AG20443 (cell line): ENCODE data around the gene ZNF582.
A peak's percentile ranks its signal among the peaks of the same experiment; 100 is the strongest.

ENCODE experiments used
- DNase-seq: peaks from one replicate; pipeline ENCODE4 v3.0.0; 2012; ENCODE audit warnings: low spot score, mixed read lengths

ZNF582 gene

DNA sequence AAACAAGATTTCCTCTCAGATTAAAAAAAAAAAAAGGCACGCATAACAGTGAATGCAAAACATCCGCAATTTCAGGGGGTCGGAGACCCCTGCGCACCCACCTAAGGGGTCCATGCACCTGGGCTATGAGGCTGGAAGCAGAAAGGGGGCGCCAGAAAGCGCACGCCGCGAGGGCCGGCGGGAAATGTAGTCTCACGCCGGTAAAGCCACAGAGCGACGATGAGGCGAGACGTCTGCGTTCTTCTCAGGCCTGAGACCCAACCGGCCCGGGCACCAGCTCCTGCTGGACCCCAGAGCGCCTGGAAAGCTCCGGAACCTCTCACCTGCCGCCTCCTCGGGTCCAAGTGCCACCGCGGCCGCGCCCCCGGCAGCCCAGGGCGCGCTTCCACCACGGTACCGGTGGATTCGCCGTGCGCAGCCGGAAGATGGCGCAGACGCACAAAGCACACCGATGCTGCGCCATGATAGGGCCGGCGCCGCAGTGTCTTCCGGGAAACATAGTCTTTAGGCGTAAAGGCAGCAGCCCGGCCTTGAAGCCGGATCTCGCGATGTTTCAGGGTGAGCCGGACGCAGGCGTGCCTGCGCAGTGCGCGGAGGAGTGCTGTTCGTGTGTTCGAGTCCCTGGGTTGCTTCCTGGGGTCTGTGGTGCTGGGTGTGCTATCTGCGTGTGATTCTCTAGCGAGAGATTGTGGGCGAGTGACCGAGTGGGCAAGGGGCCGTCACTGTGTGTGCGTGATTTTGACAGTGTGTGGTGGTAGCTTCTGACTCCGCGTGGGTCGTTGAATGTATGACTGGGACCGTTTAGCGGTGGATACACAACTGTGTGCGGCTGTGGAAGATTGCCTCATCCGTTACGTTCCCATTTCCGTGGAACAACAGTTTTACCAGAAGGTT lies at the start of gene ZNF582:
ZNF582 (minus strand) TSS at position 416 of the 894 bp plus-strand sequence. CDS start 1,782 bp downstream, outside the sequence.
- DNase-seq = peak; percentile 98

DNA sequence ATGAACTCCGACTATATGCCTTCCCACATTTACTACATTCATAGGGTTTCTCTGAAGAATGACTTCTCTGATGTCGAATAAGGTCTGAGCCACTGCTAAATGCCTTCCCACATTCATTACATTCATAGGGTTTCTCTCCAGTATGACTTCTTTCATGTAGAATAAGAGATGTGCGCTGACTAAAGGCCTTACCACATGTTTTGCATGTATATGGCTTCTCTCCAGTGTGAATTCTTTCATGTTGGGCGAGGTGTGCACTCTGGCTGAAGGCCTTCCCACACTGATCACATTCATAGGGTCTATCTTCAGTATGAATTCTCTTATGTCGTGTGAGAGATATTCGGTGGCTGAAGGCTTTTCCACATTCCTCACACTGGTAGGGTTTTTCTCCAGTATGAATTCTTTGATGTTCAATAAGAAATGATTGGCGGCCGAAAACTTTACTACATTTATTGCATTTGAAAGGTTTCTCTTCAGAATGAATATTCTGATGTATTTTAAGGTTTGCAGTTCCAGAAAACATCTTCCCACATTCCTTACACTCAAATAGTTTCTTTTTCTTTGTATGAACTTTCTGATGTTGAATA lies 48.0 kb upstream of the ZNF582 start:
- DNase-seq = no peak

DNA sequence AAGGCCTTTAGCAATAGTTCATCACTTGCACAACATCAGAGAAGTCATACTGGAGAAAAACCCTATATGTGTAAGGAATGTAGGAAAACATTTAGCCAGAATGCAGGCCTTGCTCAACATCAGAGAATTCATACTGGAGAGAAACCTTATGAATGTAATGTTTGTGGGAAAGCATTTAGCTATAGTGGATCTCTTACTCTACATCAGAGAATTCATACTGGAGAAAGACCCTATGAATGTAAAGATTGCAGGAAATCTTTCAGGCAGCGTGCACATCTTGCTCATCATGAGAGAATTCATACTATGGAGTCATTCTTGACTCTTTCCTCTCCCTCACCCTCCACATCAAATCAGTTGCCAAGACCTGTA lies 30.6 kb upstream of the ZNF582 start:
- no peak for DNase-seq

DNA sequence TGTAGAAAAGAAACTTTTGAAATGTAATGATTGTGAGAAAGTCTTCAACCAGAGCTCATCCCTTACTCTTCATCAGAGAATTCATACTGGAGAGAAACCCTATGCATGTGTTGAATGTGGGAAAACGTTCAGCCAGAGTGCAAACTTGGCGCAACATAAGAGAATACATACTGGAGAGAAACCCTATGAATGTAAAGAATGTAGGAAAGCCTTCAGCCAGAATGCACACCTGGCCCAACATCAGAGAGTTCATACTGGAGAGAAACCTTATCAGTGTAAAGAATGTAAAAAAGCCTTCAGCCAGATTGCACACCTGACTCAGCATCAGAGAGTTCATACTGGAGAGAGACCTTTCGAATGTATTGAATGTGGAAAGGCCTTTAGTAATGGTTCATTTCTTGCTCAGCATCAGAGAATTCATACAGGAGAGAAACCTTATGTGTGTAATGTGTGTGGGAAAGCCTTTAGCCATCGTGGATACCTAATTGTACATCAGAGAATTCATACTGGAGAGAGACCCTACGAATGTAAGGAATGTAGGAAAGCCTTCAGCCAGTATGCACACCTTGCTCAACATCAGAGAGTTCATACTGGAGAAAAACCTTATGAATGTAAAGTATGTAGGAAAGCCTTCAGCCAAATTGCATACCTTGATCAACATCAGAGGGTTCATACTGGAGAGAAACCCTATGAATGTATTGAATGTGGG lies 30.1 kb upstream of the ZNF582 start:
- no peak for DNase-seq

DNA sequence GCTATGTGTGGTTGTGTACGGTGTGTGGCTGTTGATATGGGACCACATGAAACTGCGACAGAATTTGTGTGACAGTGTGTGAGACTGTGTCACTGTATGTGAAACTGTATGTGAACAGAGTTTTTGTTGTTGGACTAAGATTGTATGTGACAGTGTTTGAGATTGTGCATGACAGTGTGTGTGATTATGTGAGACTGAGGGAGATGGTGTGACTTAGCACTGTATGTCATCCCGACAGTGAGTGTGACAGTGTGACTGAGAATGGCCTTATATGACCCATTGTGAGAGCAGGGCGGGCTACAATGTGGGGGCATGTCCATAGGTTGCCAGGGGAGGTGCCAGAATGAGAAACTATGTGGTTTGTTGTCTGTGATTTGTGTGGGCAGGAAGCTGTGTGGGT lies 11.7 kb upstream of the ZNF582 start:
- DNase-seq = no peak

DNA sequence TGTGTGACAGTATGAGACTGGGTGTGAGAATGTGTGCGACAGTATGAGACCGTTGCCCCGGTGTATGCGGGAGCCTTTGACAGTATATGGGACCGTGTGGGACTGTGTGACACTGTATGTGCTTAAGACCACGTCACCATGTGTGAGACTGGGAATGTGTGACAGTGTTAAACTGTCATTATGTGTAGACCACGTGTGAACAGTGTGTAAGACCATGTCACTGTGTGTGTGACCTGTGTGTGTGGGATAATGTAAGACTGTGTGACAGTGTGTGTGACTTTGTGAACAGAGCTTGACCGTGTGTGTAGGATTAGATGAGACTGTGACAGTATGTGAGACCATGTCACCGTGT lies 11.3 kb upstream of the ZNF582 start:
- no peak for DNase-seq

DNA sequence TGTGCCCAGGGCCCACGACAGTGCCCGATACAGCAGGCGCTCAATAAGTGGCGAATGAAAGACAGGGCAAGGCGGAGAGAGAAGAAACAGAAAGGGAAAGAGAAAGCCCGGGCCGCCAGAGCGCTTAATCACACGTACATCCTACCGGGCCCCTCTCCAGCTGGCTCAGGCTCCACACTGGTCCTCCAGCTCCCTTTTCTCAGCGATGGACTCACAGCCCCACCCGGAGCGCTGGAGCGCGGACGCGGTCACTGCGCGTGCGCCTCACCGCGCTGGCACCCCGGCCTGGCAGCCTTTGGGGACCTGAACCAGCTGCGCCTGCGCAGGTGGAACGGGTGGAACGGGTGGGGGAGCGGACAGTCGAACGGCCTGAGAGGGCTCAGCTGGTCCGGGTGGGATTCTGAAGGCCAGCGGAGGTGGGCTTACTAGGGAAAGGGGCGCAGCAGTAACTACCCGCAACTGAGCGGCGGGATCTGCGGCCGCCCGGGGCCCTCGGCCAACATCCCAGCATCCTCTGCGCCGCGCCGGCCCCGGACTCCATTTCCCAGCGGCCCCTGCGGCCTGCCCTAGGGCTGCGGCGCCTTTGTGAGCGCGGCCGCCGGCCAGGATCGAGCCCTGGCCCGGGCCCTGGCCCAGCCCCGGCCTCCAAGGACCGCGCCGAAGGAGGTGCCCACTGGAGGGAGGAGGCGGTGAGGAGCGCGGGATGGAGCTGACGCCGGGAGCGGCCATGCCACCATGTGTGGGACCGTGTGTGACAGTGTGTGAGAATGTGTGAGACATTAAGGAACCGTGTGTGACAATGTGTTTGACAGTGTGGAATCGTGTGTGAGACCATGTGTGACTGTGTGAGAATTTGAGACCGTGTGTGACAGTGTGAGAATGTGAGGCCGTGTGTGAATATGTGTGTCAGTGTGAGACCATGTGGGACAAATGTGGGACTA lies 10.7 kb upstream of the ZNF582 start, which contains the start of gene ZNF583:
ZNF583 (plus strand) TSS at position 569 of the 941 bp plus-strand sequence. CDS start 2,783 bp downstream, outside the sequence.
- DNase-seq = peak; percentile 100

DNA sequence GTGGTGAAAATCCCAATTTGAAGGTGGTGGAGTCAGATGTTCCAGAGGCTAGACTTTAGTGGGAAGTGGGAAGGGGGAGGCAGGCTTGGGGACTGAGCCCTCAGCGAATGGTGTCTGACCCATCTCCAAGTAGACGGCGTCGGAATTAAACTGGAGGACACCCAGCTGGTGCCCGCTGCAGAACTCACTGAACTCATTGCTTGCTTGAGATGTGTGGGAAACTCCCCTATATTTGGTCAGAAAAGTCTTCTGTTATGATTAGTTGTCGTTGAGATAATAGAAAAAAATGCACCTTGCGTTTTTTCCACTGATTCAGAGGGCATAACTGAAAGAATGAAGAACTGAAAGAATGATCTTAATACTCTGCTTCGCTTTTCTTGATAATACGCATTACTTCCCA lies 9.9 kb upstream of the ZNF582 start:
- DNase-seq = peak; percentile 10

DNA sequence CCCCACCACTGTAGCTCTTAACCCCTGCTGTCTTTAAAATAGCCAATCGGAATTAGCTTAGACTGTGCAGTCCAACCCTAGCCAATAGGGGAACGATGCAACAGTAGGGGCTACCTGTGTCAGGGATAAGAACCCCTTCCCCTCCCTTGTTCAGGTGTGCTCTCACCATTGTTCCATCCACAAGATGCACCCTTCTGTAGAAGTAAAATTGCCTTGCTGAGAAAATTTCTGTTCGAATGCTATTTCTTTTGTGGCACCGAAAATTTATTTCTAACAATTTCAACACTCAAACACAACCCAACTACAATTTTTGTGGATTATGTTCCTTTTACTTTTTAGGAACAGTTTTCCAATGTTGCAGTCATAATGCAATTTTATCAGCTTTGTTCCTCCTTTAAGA lies 7.2 kb upstream of the ZNF582 start:
- DNase-seq = no peak

DNA sequence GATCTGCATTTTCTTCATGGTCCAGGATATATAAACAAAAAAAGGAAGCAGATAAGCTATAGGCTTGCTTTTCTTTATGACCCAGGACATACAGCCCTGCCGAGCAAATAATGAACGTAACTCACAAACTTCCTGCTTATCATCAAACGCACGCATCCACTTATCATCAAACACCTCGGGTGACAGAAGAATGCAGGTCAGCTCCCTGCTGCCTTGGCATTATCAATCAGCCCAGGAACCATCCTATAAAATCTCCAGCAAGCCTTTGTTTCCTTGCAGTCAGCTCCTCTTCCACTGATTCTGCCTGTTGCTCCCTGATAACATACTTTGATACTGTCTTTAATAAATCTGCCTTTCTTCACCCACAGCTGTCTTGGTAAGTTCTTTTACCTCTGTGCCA lies 5.5 kb upstream of the ZNF582 start:
- DNase-seq = no peak

DNA sequence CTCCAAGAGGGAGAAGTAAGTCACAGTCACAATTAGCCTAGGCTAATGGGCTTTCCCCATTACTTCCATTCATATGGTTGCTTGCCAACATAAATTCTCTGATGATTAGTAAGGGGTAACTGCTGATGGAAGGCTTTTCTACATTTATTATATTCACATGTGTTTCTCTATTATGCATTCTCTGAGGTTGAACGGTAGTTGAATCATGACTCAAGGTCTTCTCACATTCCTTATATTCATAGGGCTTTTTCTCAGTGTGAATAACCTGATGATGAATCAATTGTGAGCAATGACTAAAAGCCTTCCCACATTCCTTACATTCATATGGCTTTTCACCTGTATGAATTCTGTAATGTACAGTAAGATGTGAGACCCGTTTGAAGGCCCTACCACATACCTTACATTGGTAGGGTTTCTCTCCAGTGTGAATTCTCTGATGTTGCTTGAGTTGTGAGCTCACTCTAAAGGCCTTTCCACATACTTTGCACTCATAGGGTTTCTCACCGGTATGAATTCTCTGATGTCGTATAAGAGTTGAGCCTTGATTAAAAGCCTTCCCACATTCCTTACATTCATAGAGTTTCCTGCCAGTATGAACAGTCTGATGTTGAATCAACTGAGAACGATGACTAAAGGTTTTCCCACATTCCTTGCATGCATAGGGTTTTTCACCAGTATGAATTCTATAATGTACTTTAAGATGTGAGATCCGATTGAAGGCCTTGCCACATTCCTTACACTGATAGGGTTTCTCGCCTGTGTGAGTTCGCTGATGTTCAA lies 9.3 kb downstream of the ZNF582 start:
- DNase-seq = no peak

DNA sequence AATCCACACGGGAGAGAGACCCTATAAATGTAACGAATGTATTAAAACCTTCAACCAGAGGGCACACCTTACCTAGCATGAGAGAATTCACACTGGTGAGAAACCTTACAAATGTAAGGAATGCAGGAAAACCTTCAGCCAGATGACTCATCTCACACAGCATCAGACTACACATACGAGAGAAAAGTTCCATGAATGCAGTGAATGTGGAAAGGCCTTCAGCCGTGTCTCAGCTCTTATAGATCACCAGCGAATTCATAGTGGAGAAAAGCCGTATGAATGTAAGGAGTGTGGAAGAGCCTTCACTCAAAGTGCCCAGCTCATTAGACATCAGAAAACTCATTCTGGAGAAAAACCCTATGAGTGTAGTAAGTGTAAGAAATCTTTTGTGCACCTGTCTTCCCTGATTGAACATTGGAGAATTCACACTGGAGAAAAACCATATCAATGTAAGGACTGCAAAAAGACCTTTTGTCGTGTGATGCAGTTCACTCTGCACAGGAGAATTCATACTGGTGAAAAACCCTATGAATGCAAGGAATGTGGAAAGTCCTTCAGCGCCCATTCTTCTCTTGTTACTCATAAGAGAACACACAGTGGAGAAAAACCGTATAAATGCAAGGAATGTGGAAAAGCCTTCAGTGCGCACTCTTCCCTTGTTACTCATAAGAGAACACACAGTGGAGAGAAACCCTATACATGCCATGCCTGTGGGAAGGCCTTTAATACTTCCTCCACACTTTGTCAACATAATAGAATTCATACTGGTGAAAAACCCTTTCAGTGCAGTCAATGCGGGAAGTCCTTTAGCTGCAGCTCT lies 16.0 kb downstream of the ZNF582 start:
- no peak for DNase-seq

DNA sequence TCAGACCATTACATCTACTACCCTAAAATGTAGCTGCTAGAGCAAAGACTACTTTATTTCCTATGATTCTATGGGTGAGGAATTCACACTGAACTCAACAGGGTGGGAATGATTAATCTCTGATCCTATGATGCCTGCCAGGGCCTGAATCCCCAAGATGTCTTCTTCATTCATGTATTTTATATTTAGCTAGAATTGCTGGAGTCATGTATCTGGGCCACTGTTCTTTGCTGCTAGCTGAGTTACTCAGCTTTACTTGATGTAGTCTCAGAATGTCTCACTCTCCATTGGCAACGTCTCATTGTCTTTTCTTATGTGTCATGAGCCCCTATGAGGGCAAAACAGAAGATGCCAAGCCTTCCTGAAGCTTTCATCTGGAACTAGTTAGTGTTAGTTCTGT lies 21.1 kb downstream of the ZNF582 start:
- no peak for DNase-seq

DNA sequence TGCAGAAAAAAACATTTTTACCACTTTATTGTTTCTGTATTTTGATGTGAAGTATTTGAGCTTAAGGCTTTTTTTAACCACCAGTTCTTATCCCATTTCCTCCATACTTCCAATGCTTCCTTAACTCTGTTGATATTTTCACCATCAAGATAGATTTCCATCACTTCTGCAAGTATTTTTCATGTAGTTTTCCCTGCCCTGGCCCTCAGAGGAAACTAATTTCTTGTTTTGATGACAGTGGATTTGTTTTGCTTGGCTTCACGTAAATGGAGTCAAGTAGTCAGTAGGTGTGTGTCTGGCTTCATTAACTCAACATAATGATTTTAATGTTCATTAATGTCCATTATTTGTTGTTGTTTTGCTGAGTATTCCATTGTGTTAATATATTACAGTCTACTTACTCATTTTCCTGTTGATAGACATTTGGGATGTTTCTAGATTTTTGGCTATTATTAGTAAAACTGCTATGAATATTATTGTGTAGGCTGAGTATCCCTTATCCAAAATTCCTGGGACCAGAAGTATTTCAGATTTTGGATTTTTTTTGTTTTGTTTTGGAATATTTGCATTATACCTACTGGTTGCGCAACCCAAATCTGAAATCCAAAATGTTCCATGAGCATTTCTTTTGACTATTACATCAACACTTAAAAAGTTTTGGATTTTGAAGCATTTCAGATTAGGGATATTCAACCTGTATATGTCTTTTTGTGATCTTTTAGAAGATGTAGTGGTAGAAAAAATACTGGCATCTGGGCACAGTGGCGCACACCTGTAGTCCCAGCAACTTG lies 23.3 kb downstream of the ZNF582 start:
- no peak for DNase-seq

DNA sequence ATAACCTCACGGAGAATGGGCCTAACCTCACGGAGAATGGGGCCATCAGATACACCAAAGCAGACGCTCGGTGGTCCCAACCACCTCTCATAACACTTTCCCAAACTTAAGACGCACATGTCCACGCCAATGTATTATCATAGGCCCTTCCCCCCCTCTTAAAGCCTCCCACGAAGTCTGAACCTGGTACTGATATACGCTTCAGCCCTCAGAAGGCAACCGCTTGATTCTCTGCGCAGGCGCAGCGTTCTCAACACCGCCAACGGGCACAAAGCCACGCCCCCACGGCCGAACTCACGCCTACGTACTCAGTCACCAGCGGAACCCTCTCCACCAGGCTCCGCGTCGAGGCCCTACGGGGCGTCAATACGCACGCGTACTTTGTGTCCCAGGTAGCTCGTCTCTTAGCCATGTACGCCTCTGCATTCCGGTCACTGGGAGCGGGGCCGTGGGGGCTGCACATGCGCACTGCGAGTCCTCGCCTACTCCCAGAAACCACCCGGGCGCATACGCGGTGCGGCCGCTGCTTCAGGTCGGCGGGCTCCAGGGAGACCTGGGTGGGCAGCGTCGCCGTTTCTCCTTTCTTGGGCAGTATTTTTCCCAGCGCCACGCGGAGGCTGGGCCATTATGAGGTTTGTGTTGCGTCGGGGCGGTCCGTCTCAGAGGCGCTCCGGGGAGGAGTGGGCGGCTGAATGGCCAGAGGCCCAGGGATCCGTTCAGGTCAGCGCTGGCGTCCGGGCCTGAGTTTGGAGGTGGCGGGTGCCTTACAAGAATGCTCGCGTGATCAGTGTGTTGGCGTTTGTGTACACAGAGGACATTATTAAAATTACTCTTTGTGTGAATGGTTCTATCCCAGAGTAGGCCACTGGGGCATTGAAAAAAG lies 25.3 kb downstream of the ZNF582 start:
- peak; percentile 95 for DNase-seq

DNA sequence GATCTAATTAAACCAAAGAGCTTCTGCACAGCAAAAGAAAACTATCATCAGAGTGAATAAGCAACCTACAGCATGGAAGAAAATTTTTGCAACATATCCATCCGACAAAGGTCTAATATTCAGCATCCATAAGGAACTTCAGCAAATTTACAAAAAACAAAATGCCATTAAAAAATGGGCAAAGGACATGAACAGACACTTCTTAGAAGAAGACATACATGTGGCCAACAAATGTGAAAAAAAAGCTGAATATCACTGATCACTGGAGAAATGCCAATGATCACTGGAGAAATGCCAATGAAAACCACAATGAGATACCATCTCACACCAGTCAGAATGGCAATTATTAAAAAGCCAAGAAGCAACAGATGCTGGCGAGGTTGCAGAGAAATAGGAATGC lies 32.5 kb downstream of the ZNF582 start:
- no peak for DNase-seq

DNA sequence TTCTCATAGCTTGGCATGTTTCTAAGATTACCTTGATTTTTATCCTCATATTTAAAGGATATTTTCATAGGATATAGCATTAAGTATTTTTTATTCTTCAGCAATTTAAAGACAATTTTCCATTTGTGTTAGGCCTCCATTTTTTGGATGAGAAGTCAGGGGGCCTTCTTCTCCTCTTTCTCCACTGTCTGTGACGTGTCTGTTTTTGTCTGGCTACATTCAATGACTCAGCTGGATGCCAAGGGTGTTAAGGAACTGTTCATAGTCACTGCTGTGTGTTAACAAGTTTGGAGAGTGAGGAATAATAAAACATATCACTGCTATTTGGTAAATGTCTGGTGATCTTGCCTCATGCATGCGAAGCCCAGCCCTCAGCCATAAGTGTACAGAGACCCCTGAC lies 36.4 kb downstream of the ZNF582 start:
- no peak for DNase-seq

DNA sequence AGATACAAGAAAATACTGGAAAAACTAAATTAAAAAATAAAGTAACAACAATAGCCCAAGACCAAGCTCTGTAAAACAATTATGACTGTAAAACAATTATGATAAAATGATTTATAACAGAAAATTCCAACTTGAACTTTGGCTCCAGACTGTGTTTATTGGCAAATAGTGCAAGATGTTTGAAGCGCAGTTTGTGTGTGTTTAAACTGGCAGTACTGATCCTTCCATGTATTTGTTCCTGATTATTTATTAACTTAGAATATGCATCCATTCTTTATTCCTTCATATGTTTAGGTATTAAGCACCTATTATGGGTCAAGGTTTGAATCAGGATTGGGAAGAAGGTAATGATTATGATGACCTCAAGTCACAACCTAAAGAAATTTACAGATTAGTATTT lies 37.8 kb downstream of the ZNF582 start:
- DNase-seq = no peak
